CD4-positive, alpha-beta T cell treated with Interleukin-10 for 1 hour (primary cell): ENCODE results near the gene EPB41L1.
A peak's percentile ranks its signal among the peaks of the same experiment; 100 is the strongest.
"Not testable (repeated sequence)": the region's sequence is repeated elsewhere in the genome, so short reads cannot be mapped to it uniquely, and the experiment has no call there.

ENCODE experiments used
- DNase-seq: peaks from one replicate; pipeline ENCODE4 v3.0.0-alpha.2; 2020

Gene EPB41L1

GRCh38 chr20:36126836-36127527 is 27.6 kb upstream of the EPB41L1 start:
- DNase-seq = no peak

- DNase-seq = no peak
Measured at GRCh38 chr20:36128463-36129159, 25.9 kb upstream of the EPB41L1 start.

- no peak for DNase-seq
Measured at GRCh38 chr20:36129160-36129543, 25.4 kb upstream of the EPB41L1 start.

GRCh38 chr20:36130390-36130789 is 24.1 kb upstream of the EPB41L1 start:
- DNase-seq = no peak

- no peak for DNase-seq
Measured at GRCh38 chr20:36132802-36133211, 21.7 kb upstream of the EPB41L1 start.

GRCh38 chr20:36133821-36134220 is 20.7 kb upstream of the EPB41L1 start:
- DNase-seq = no peak

GRCh38 chr20:36135159-36135558 is 19.4 kb upstream of the EPB41L1 start:
- DNase-seq = no peak

GRCh38 chr20:36135821-36136220 is 18.7 kb upstream of the EPB41L1 start:
- no peak for DNase-seq

GRCh38 chr20:36137313-36137712 is 17.2 kb upstream of the EPB41L1 start:
- not testable (repeated sequence) for DNase-seq

GRCh38 chr20:36141310-36141709 is 13.2 kb upstream of the EPB41L1 start:
- DNase-seq = no peak

- DNase-seq = no peak
Measured at GRCh38 chr20:36144336-36144735, 10.2 kb upstream of the EPB41L1 start.

GRCh38 chr20:36145877-36146707 is 8.4 kb upstream of the EPB41L1 start:
- DNase-seq = no peak

- DNase-seq = no peak
Measured at GRCh38 chr20:36147690-36148089, 6.8 kb upstream of the EPB41L1 start.

- no peak for DNase-seq
Measured at GRCh38 chr20:36148439-36148838, 6.1 kb upstream of the EPB41L1 start.

GRCh38 chr20:36149012-36149411 is 5.5 kb upstream of the EPB41L1 start:
- no peak for DNase-seq

- no peak for DNase-seq
Measured at GRCh38 chr20:36149469-36149868, 5.1 kb upstream of the EPB41L1 start.

GRCh38 chr20:36150489-36150846 is 4.1 kb upstream of the EPB41L1 start:
- DNase-seq = no peak

GRCh38 chr20:36150847-36151539 is 3.5 kb upstream of the EPB41L1 start:
- DNase-seq = no peak

- no peak for DNase-seq
Measured at GRCh38 chr20:36152261-36152660, 2.3 kb upstream of the EPB41L1 start.

GRCh38 chr20:36153204-36153603 is 1.3 kb upstream of the EPB41L1 start:
- no peak for DNase-seq

GRCh38 chr20:36153736-36154699 is 522 bp upstream of the EPB41L1 start:
- DNase-seq = peak; percentile 6

GRCh38 chr20:36155629-36155971 is 1.1 kb downstream of the EPB41L1 start:
- no peak for DNase-seq
